GM20000 (cell line): ENCODE results near the gene HSF5.

ENCODE experiments used
- DNase-seq: peaks from one replicate; pipeline ENCODE4 v3.0.0; 2012; ENCODE audit warnings: low spot score
- TF ChIP-seq, protein P1 (sequence below): IDR thresholded peaks from 2 replicates; pipeline ENCODE4 v1.5.1; 2012; ENCODE audit warnings: mild to moderate bottlenecking, control low read depth; ENCODE audit errors: extremely low read depth, missing control alignments

HSF5 gene, protein sequence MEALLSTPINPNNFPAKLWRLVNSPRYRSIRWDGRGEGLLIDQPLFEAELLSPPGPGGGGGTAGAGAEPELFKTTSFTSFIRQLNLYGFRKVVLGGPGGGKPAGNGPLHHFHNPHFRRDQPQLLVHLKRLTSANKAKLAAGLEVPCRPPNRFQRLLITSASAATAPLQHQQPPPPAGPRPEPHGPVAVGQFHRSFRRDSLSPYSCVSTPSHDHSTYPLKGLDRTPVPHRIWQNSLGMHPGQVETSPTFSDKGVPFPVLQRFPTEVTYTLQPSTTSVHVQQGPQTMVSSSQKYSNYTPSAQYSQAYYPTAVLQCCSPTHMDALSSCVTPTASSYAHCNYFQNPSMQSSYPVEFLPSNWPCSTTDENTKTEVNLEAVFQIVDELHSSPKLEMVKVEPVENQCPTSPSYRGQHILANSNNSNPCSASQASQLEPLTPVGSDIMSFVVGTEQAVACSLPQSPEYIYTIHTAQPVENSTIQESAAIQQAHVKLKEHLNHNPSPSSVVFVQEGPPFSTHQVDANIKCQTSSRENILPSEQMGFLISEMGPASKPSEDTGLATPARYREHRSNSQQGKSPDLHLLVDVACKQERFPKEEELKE

DNA sequence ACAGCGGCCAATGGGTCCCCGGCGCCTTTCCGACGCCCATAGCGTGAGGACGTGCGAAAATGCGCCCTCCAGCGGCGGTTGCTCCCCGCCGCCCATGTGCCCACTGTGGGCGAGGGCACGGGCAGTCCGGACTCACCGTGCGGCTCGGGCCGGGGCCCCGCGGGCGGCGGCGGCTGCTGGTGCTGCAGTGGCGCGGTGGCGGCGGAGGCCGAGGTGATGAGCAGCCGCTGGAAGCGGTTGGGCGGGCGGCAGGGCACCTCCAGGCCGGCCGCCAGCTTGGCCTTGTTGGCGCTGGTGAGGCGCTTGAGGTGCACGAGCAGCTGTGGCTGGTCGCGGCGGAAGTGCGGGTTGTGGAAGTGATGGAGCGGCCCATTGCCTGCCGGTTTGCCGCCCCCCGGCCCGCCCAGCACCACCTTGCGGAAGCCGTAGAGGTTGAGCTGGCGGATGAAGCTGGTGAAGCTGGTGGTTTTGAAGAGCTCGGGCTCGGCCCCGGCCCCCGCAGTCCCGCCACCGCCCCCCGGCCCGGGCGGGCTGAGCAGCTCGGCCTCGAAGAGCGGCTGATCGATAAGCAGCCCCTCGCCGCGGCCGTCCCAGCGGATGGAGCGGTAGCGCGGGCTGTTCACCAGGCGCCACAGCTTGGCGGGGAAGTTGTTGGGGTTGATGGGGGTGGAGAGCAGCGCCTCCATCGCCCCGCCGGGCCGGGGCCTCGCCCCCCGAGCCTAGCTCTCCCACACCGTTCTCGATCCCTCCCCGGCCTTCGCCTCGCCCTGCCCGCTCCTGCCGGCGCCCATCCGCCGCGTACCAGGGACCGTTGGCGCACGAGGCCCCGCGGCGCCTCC is at the start of gene HSF5:
Gene HSF5 (minus strand): TSS at position 820 of the 839 bp plus-strand sequence. CDS start 134 bp downstream, at position 686.
- DNase-seq, result peak; percentile 77
- TF ChIP-seq, protein P1, sequence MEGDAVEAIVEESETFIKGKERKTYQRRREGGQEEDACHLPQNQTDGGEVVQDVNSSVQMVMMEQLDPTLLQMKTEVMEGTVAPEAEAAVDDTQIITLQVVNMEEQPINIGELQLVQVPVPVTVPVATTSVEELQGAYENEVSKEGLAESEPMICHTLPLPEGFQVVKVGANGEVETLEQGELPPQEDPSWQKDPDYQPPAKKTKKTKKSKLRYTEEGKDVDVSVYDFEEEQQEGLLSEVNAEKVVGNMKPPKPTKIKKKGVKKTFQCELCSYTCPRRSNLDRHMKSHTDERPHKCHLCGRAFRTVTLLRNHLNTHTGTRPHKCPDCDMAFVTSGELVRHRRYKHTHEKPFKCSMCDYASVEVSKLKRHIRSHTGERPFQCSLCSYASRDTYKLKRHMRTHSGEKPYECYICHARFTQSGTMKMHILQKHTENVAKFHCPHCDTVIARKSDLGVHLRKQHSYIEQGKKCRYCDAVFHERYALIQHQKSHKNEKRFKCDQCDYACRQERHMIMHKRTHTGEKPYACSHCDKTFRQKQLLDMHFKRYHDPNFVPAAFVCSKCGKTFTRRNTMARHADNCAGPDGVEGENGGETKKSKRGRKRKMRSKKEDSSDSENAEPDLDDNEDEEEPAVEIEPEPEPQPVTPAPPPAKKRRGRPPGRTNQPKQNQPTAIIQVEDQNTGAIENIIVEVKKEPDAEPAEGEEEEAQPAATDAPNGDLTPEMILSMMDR, result peak; percentile 56

DNA sequence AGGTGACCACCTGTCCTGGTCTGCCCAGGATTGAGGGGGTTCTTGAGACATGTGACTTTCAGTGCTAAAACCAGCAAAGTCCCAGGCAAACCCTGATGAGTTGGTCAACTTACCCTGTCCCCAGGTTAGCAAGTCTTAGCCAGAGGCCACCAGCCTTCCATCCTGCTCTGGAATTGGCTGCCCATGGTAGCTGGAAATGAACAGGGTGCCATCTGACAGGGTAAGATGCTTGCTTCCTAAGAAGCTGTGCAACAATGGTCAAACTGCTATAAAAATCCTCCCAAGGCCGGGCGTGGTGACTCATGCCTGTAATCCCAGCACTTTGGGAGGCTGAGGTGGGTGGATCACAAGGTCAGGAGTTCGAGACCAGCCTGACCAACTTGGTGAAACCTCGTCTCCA is 49.1 kb upstream of the HSF5 start:
- TF ChIP-seq, protein P1, result no peak
- DNase-seq, result no peak

DNA sequence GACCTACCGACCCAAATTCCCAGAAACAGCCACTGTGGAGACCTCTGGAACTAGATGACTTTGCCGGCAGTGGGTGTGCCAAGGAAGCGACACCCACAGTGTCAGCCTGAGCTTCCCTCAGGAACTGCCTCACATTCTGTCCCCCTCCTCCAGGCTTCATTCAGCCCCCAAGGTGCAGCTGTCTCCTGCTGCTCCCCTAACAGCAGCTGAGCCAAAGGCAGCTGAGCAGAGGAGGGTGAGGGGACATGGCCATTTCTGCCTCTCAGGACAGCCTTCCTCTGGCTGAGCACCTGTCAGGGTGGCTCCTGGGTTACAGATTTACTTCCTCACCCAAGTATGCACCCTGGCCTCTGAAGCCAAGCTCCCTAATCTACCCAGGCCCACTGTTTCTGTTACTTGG is 48.3 kb upstream of the HSF5 start:
- no peak for DNase-seq
- TF ChIP-seq, protein P1, result no peak

DNA sequence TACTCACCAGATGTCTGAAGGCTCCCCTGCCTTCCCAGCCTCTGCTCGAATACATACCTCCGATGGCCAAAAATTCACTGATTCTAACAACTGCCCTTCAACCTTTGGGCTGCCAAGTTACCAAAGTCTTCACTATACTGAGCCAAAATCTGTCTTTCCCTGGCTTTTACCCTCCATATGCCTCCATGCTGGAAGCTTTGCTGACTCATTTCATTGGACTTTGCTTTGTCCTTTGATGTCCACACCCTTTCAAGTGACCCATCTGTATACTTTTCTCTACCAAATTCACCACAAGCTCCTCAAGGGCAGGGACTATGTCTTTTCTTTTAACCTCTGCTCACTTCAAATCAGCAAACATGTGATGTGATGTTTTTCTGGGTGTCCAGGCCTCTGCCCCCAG is 47.2 kb upstream of the HSF5 start:
- DNase-seq, result no peak
- TF ChIP-seq, protein P1, result no peak

DNA sequence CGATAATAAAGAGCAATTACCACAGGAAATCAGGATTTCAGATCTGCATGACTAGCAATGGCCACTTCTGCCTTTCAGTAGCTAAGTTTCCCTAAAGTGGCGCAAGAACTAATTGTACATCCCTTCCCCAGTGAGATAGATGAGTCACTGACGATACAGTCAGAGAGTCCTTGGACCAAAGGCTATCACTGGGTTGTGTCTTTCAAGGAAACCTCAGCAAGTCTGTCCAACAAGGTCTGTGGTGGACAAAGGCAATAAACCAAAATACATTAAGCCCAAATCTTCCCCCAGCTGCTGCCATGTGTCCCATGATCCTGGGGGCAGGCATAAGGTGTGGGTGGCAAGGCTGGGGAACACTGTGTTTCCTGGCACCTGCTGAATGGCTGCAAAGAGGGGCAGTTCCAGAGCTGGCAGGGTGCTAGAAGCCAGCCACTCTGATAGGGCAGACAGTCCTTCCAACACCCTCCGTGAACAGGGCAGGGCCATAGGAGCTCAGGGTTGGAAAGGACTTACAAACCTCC is 46.8 kb upstream of the HSF5 start:
- TF ChIP-seq, protein P1, result no peak
- DNase-seq, result no peak

DNA sequence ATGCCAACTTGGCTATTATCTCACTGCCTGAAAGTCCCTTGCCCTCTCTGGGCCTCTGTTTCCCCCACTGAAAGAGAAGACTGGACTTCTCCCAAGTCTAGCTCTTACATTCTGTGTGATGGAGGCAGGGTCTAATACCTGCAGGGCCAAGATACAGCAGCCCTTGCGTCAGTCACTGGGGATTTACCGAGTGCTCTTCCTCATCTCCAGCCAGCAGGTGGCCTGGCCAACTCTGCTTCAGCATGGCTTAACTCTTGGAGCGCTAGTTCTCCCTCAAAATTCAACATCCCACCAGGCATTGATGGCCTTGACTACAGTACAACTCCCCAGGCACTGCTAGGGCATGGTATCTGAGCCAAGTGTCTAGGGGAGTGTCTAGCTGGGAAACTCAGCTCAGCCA is 46.1 kb upstream of the HSF5 start:
- TF ChIP-seq, protein P1, result no peak
- no peak for DNase-seq
